Stimulated activated CD4-positive, alpha-beta T cell treated with anti-CD3 and anti-CD28 coated beads, Interleukin-2, amount 100 ng/mL, for 24 hours (primary cell): ENCODE results near the gene SV2C.
A peak's percentile ranks its signal among the peaks of the same experiment; 100 is the strongest.

ENCODE experiments used
- DNase-seq, 2 donors: peaks; one replicate each; pipeline ENCODE4 v3.0.0-alpha.2; 2020

The SV2C gene

DNA sequence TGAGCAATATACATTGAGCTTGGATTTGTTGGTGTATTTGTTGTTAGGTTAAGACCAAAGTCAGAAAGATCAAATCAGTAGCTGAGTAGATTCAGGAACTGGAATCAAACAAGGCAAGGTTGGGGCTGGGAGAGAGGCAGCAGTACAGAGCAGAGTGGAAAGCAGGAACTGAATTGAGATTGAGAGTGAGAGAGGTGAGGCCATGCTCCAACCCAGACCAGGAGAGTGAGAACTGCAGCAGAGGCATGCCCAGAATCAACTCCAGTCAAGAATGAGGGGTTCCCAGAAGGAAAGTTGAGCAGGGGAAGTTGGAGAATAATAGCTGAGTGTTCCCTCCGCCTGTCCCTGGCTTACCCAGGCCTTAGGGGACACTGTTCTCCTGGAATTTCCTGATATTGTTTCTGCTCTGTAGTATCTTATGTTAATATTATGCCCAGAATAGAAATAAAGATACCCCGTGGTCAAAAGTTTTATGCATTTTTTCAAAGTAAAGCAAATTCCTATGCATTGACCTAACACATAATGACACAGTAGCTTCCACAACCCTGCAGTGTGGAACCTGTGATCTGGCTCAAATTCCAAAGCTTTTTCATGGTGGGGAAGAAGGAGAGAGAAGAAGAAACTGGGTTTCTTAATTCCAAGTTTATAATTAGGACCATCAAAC is 82.7 kb downstream of the SV2C start:
- DNase-seq, result no peak

DNA sequence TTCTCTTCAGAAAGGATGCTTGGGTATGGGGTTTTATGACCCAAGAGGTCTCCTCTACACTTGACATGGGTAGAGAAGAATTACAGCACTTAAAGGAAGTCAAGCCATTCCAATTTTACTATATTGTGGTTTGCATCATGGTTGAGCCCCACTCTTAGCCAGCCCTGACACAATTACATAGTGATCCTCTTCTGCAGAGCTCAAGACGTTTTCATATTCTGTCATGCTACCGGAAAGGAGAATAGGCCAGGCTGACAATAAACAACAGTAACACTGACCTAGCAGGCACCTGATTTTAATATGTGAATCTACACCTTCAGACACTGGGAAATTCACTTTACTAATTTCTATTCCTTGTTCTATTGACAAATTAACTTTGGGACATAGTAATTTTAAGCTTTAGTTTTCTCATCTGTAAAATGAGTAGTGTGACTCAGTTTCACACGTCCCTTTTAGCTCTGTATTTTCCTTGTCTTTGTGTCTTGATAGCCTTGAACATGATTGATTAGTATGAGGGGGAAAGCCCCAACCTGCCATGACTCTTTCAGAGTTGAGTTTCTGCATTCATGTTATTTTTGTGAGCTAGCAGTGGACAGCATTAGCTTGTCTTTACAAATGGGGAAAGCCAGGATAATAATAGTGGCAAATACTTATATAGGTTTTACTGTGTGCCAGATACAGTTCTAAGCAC is 83.8 kb downstream of the SV2C start:
- no peak for DNase-seq

- DNase-seq, result no peak
Observed at GRCh38 chr5:76169146-76169905, 86.1 kb downstream of the SV2C start.

DNA sequence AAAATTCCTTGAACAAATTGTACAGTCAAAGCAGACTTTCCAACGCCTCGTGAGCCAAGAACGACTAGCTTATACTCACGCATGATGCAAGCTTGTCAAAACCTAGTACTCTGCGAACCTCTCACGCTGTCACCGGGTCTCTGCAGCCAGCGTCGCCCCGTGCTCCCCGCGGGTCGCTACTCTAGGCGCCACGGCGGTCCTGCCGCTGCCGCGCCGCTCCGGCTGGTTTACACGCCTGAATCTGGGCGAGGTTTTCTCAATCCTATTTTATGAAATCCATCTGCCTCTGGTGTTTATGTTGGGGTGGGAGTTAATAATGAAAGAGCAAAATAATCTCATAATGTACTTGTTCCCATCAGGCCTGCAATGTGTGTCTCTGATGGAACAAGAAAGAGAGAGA is 90.9 kb downstream of the SV2C start:
- DNase-seq, result no peak

DNA sequence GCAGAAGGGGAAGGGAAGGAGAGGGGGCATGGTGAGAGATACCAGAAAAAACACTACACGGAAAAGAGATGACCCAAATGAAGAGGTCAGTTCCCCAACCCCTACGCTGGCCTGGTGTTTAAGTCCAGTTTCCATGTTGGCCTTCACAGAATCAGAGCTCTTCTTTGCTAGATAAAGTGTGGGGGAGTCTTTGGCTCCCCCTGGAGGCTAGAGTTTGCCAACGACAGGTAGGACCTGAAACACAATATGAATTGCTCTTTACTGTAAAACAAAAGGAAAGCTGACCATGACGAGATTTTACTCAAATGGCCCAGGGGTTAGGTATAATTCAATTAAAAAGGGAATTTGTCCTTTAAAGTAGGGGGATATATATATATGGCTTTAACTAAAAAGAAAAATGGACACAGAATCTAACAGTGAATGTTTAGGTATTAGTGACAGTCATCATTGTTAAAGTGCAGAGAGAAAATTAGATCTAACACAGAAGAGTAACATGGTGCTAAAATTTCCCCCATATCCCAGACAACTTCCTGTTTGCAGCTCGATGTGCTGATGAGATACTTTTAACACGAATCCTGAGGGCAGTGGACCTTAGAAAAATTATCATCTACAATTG is 92.0 kb downstream of the SV2C start:
- peak; percentile 56 to 61 for DNase-seq

- peak in 1 of 2 donors; percentile 5 for DNase-seq
Observed at GRCh38 chr5:76175821-76176403, 92.7 kb downstream of the SV2C start.

DNA sequence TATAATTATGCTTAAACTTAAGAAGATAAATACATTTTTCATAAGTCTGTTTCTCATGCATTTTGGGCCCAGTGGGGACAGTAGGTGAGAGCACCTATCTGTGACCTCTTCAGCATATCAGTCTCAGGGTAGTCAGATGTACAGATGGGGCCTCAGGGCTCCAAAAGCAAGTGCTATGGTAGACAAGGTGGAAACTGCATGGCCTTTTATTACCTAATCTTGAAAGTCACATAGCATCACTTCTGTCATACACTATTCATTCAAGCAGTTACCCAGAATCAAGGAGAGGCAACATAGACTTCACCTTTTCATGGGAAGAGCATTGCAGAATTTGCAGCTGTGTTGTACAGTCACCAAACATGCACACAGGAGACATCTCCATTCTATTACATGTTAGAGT is 94.8 kb downstream of the SV2C start:
- DNase-seq, result no peak

- no peak for DNase-seq
Observed at GRCh38 chr5:76178913-76179312, 95.7 kb downstream of the SV2C start.

DNA sequence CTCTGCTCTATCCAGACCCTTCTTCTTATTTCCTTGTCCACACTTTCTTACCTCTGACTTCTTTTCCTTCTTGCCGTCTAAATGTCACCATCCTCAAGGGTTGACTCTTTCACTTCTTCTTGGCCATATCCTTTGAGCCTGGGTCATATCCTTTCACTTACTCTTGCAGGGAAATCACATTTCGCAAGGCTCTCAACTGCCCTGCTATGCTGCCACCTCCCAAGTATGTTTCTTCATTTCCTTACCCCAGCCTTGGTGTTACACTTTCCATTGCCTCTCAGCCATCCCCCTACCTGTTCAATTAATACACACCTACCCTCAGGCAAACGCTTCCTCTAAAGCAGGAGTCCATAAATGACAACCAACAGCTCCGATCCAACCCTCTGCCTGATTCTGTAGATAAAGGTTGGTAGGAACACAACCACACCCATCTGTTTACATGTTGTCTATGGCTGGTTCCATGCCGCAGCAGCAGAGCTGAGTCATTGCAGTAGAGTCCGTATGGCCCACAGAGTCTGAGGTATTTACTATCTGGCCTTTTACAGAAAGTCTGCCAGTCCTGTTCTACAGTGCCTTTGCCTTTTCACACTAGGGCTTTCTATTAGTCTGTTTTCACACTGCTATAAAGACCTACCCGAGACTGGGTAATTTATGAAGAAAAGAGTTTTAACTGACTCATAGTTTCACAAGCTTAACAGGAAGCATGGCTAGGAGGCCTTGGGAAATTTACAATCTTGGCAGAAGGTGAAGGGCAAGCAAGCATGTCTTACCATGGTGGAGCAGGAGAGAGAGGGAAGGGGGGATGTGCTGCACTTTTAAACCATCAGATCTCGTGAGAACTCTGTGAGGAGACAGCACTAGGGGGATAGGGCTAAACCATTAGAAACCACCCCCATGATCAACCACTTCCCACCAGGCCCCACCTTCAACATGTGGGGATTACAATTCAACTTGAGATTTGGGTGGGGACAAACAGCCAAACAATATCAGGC is 97.9 kb downstream of the SV2C start:
- DNase-seq, result peak; percentile 10 to 23

GRCh38 chr5:76187386-76187785 is 104.2 kb downstream of the SV2C start:
- DNase-seq, result no peak

GRCh38 chr5:76190356-76190755 is 107.2 kb downstream of the SV2C start:
- DNase-seq, result no peak

DNA sequence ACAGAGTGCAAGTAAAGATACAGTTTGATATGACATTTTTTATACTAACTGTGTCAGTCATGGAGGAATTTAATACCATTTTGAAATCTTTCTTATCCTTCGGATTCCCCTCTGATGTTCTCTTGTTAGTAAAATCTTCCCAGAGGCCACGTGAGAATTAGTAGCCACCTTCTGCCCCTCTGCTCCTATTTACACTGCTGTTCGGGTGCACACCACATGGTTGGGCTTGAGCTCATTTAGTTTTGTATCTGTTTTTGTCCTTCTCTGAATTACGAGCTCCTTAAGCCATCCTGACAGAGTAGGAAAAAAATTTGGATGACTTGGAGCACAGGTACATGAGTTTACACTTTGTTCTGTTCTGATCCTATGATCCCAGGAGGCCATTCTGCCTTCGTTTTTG is 109.7 kb downstream of the SV2C start:
- DNase-seq, result no peak

DNA sequence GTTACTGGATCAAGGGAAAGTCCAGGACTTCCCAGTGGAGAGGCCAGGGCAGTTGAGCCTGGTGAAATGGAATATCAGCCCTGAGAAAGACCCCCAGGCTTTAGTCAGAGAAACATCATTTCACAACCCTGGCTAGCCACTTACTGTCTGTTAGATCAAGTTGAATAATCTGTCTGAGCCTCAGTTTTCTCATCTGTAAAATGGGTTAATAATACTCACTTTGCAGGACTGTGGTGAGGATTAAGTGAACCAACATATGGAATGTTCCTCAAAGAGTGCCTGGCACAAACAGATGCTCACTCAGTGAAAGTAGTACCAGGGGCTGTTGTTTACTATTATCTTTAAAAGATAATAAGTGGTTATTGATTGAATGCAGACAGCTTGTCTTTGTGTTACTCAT is 110.5 kb downstream of the SV2C start:
- no peak for DNase-seq

- DNase-seq, result no peak
Observed at GRCh38 chr5:76194340-76194739, 111.2 kb downstream of the SV2C start.

DNA sequence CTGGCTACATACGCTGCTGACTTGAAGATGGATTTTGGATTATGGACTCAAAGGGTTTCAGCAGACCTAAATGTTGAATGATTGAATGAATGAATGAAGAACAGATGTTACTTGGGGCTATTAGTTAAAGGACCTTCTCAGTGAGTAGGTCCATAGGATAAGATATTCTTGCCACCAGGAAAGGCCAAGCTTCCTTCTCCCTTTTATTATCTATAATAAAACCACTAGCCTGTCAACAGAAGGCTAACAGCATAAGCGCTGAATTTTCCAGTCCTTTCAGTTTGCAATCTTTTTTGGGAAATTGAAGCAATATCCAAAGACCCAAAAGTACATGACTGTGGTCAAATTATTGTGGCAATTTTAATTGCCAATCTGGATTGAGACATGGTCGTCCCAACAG is 113.3 kb downstream of the SV2C start:
- no peak for DNase-seq

DNA sequence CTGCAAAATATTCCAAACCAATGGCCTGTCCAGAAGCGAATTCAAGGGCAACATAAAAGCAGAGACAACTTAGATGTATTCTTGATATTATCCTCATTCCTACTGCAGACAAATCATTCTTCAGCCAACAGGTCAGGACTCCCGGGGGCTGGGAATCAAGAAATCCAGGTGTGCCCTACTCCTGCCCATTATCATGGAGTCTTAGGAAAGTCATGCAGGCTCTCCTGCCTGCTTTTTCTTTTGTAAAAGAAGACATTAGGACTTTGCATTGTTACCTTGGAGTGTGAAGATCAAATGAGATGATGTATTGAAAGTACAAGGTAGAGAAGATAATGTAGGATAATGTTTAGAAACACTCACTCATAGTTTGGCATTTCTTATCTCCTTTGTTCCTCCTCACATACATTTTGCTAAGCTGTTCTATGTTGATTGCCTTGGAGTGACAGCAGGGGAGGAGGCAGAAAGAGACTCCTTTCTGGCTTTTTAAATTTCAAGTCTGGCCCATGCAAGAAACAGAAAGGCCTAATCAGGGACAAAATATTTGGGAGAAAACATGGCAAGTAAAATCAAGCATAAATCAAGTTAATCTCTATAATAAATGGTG is 113.8 kb downstream of the SV2C start:
- no peak for DNase-seq

GRCh38 chr5:76197726-76198125 is 114.5 kb downstream of the SV2C start:
- DNase-seq, result no peak

- no peak for DNase-seq
Observed at GRCh38 chr5:76199336-76200318, 116.4 kb downstream of the SV2C start.

- no peak for DNase-seq
Observed at GRCh38 chr5:76202182-76202581, 119.0 kb downstream of the SV2C start.

DNA sequence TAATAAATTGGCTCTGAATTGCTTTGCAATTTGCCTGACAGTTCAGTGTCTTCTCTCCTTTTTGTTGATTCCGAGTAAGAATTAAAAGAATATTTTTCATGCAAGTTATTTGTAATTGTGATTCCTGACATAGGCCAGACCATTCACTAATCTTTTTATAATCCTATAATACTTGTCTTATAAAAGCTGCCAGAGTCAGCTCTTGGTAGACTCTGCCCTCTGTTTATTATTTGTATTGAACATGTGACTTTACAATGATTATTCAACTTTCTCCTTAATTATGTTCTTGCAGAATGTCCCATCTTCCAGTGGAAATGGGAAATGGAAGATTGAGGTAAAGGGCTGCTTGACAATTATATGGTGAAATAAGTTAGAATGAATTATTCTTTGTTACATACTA is 121.0 kb downstream of the SV2C start:
- DNase-seq, result no peak
